ENCODE results near the gene DYRK3.

DYRK3 gene

DNA sequence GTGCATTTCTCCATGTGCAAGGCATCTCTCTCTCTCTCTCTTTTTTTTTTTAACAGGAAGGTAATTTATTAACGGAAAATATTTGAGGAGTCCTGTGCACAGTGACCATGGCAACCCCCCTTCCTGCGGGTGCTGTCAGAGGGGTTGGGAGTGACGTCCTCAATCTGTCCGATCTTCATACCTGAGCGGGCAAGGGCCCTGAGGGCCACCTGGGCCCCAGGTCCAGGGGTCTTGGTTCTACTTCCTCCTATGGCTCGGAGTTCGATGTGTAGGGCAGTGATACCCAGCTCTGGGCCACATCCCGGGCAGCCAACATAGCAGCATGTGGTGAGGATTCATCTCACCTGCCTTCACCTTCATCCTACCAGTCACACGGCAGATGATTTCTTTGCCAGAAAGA is 60.4 kb downstream of the DYRK3 start:
- H3K4me2 ChIP-seq (ENCODE audit: low read depth, low read length, poor library complexity, severe bottlenecking), result no peak overlapping the region
- H3K9me2 ChIP-seq (replicated peaks; ENCODE audit: insufficient read depth, low read length), result no peaks in the 10 kb centered on the region
- H3K27ac ChIP-seq (ENCODE audit: low read depth, low read length), result no peak overlapping the region
- H3K9ac ChIP-seq (ENCODE audit: low read length), result no peak overlapping the region
- no peaks in the 10 kb centered on the region for H3F3A ChIP-seq (ENCODE audit: insufficient read depth)
- no peak overlapping the region for H2AFZ ChIP-seq (ENCODE audit: low read depth, low read length, severe bottlenecking)
- no peaks in the 10 kb centered on the region for H3K36me3 ChIP-seq (ENCODE audit: low read length)
- no peak for TF ChIP-seq CTCF (IDR thresholded peaks at IDR 0.05; ENCODE audit: insufficient read depth, low read length, poor library complexity, severe bottlenecking)
- H3K27me3 ChIP-seq (ENCODE audit: low read length), result no peaks in the 10 kb centered on the region
- no peaks in the 10 kb centered on the region for H3K9me3 ChIP-seq (ENCODE audit: insufficient read depth, low read length)
- H3K79me2 ChIP-seq (ENCODE audit: insufficient read depth, low read length), result no peaks in the 10 kb centered on the region; the same call in 1 of the 2 replicates
- H3K4me3 ChIP-seq (ENCODE audit: insufficient read depth, low read length, poor library complexity, severe bottlenecking), result no peak overlapping the region
- H4K20me1 ChIP-seq (ENCODE audit: low read depth, low read length), result peaks cover 13% of the 10 kb centered on the region; the same call in 1 of the 2 replicates

DNA sequence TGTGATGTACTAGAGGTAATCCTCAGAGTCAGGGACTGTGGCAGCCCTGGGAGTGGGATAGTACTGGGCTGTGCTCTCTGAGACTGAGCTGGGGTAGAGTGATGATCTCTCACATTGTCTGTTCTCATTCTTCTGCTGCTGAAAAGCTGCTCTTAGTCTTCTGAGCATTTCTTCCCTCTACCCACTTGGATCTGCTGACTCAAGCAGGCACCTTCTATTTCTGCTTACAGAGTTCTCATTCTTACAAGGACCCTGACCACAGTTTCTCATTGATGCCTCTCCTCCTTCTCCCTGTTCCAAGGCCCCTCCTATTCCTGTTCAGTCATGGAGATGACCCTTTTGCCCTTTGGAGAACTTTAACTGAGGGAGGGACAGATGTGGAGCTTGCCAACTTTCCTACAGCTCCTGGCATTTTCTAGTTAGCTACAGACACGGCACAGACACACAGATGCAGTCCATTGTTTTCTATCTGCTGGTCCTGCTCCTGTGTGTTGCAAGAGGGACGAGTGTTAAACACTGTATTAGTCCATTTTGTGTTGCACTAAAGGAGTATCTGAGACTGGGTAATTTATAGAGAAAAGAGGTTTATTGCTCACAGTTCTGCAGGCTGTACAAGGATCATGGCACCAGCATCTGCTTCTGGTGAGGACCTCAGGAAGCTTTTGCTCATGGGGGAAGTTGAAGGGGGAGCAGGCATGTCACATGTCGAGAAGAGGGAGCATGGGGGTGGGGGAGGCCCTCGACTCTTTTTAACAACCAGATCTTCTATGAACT is 61.7 kb downstream of the DYRK3 start:
- TF ChIP-seq CTCF (IDR thresholded peaks at IDR 0.05; ENCODE audit: insufficient read depth, low read length, poor library complexity, severe bottlenecking), result no peak
- no peak for TF ChIP-seq EZH2phosphoT487 (conservative IDR thresholded peaks at IDR 0.05; ENCODE audit: low read length)
- Histone ChIP-seq H3K4me2 (ENCODE audit: low read depth, low read length, poor library complexity, severe bottlenecking) (no peak overlapping the region), H3K9ac (ENCODE audit: low read length) (no peak overlapping the region), H3K79me2 (ENCODE audit: insufficient read depth, low read length) (no peaks in the 10 kb centered on the region; the same call in 1 of the 2 replicates), H4K20me1 (ENCODE audit: low read depth, low read length) (peaks cover 13% of the 10 kb centered on the region; the same call in 1 of the 2 replicates), H3F3A (ENCODE audit: insufficient read depth) (no peaks in the 10 kb centered on the region), H3K27ac (ENCODE audit: low read depth, low read length) (no peak overlapping the region), H3K9me2 (replicated peaks; ENCODE audit: insufficient read depth, low read length) (no peaks in the 10 kb centered on the region), H3K9me3 (ENCODE audit: insufficient read depth, low read length) (no peaks in the 10 kb centered on the region), H2AFZ (ENCODE audit: low read depth, low read length, severe bottlenecking) (no peak overlapping the region), H3K36me3 (ENCODE audit: low read length) (no peaks in the 10 kb centered on the region), H3K27me3 (ENCODE audit: low read length) (no peaks in the 10 kb centered on the region), H3K4me3 (ENCODE audit: insufficient read depth, low read length, poor library complexity, severe bottlenecking) (no peak overlapping the region)

DNA sequence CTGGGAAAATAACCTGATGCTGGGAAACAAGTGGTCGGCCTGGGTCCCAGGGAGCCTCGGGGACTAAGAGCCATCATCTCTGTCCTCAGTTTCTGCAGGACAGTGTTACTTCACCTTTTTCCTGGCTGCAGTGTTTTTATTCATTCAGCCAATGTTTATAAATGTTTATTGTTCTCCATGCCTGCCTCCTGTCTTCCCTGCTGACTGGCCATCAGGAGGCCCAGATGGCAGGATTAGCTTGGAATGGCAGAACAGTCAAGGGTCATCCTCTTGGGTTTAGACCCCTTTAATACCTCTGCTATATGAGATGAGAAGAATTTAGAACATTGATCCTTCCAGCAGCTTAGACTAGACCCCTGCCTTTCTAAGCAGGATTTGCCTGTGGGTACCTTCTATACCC is 62.7 kb downstream of the DYRK3 start:
- Histone ChIP-seq H3K9me2 (replicated peaks; ENCODE audit: insufficient read depth, low read length) (no peaks in the 10 kb centered on the region), H4K20me1 (ENCODE audit: low read depth, low read length) (peaks cover 17% of the 10 kb centered on the region; the same call in 1 of the 2 replicates), H3K36me3 (ENCODE audit: low read length) (no peaks in the 10 kb centered on the region), H3K4me2 (ENCODE audit: low read depth, low read length, poor library complexity, severe bottlenecking) (no peak overlapping the region), H3F3A (ENCODE audit: insufficient read depth) (no peaks in the 10 kb centered on the region), H3K9me3 (ENCODE audit: insufficient read depth, low read length) (no peaks in the 10 kb centered on the region), H2AFZ (ENCODE audit: low read depth, low read length, severe bottlenecking) (no peak overlapping the region), H3K9ac (ENCODE audit: low read length) (no peak overlapping the region), H3K79me2 (ENCODE audit: insufficient read depth, low read length) (no peaks in the 10 kb centered on the region; the same call in 1 of the 2 replicates), H3K27me3 (ENCODE audit: low read length) (no peaks in the 10 kb centered on the region), H3K4me3 (ENCODE audit: insufficient read depth, low read length, poor library complexity, severe bottlenecking) (no peak overlapping the region), H3K27ac (ENCODE audit: low read depth, low read length) (no peak overlapping the region)
- no peak for TF ChIP-seq CTCF (IDR thresholded peaks at IDR 0.05; ENCODE audit: insufficient read depth, low read length, poor library complexity, severe bottlenecking)
- no peak for TF ChIP-seq EZH2phosphoT487 (conservative IDR thresholded peaks at IDR 0.05; ENCODE audit: low read length)
